HG03469 (cell line): ENCODE data around the gene TUBB8B.
A peak's percentile ranks its signal among the peaks of the same experiment; 100 is the strongest.
"Not testable (repeated sequence)": the region's sequence is repeated elsewhere in the genome, so short reads cannot be mapped to it uniquely, and the experiment has no call there.

Experiments used
- ATAC-seq: cut with Tn5 transposase; IDR thresholded peaks from one replicate; pipeline ENCODE4 v1.9.1; 2021; ENCODE audit warnings: mild to moderate bottlenecking, moderate library complexity, moderate number of reproducible peaks; ENCODE audit not compliant: unreplicated experiment

TUBB8B gene

DNA sequence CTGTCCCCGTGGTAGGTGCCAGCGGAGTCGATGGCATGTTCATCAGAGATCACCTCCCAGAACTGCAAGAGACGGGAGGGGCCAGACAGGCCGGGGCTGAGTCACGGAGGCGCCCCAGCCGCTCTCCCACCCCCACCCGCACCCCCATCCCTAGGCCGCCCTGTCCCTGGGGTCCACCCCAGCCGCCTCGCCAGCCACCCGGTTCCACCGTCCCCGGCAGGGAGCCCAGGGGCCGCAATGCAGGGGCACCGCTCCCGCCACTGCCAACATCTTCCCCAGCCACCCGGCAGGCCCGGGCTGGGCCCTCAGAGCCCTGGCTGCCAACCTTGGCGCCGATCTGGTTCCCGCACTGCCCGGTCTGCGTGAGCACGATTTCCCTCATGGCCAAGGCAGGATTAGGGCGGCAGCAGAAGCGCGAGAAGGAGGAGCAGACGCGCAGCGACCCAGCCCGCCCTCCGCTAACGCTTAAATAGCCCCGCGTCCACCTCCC is at the start of gene TUBB8B:
TUBB8B (minus strand) TSS at position 440 of the 490 bp plus-strand sequence; CDS start at position 382, 58 bp downstream.
- not testable (repeated sequence) for ATAC-seq

DNA sequence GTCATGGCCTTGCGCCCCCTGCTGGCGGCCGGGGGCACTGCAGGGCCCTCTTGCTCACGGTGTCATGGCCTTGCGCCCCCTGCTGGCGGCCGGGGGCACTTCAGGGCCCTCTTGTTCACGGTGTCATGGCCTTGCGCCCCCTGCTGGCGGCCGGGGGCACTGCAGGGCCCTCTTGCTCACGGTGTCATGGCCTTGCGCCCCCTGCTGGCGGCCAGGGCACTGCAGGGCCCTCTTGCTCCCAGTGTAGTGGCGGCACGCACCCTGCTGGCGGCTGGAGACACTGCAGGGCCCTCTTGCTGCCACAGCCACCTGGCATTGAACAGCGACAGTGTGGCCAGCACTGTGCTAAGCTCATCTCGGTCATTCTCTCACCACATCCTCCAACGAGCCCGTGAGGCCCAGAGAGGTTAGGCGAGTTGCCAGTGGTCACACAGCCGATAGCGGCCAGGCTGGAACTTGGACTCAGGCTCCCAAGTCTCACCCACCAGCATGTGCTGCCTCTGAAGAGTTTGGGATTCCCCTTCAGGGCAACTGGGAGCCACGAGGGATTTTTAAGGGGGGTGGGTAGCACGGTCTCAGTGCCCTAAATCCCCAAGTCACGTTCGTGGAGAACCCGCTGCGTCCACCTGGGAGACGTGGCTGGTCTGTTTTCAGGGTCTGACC is 48.0 kb upstream of the TUBB8B start:
- ATAC-seq = peak; percentile 96

DNA sequence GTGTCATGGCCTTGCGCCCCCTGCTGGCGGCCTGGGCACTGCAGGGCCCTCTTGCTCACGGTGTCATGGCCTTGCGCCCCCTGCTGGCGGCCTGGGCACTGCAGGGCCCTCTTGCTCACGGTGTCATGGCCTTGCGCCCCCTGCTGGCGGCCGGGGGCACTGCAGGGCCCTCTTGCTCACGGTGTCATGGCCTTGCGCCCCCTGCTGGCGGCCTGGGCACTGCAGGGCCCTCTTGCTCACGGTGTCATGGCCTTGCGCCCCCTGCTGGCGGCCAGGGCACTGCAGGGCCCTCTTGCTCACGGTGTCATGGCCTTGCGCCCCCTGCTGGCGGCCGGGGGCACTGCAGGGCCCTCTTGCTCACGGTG is 47.3 kb upstream of the TUBB8B start:
- ATAC-seq = not testable (repeated sequence)

DNA sequence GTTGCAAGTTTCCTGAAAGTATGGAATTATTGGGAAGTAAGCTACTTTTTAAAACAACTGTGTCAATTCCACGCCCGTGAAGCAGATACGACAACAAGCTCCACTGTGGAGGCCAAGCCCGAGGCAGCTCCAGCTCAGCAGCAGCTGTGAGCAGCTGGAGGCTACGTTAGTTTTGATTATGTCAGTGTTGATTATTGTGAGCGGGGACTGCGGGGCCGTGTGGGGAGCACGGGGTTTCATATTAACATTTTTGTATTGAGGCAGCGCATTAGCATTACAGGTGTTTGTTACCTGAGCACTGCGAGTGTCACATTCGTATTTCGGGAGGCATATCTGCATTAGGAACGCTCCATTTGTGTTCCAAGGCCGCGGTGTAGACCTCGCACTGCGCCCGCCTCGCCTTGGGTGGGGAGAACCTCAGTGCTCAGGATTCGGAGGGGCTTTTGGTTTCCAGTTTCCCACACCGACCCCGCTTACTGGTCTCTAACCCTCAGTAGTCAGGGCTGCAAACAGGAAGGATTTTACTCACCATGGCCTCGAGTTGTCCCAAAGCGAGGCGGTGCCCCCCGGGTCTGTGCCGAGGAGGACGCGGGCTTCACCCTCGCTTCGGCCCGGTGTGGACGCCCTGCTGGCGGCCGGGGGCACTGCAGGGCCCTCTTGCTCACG is 46.8 kb upstream of the TUBB8B start:
- ATAC-seq = not testable (repeated sequence)

DNA sequence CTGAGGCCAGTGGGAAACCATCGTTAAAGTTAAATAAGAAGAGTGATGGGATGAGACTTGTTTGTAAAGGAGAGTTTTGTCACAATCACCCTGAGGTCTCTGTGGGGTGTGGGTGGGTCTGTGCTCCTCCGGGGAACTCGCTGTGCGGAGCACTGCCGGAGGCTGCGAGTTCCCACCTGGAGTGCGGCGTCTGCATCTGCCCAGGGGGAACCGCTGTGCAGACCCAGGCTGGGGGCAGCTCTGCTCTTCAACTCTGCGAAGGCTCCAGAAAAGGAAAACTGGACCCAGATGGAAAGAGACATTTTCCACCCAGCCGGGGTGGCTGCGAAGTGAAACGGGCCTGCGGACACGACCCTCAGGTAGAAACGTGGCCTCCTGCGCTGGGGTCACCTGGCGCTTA is 46.2 kb upstream of the TUBB8B start:
- not testable (repeated sequence) for ATAC-seq

DNA sequence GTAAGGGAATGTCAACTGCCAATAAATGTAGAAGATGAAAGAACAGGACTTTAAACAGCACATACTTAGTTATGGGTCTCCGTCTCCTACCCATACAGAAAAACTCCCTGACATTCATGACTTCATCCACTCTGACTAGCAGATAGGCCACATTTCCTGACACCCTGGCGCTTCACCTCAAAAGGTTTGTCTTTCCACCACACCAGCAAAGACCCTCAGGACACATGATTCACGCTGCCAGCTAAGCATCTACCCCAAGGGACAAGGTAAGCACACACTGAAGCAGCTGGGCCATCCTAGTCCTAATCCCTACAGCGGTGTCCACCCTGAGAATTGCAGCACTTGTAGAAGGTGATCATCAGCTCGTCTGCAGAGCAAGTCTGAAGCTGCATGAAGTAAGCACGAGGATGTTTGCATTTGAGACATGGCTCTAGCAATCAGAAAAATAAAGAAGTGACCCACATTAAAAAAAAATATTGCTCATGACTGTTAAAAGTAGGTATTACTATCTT is 44.5 kb upstream of the TUBB8B start:
- not testable (repeated sequence) for ATAC-seq

DNA sequence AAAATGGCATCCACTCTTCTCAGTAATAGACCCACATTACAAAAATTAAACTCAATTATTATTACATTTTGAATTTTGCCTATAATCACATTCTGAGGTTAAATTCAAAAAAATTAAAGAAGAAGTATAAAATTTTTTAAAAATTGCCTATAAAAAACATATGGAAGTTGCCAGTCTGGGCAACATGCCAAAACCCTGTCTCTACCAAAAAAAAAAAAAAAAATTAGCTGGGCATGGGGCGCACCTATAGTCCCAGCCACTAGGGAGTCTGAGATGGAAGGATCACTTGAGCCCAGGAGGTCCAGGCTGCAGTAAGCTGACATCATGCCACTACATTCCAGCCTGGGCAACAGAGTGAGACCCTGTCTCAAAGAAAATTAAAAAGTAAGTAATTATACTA is 42.1 kb upstream of the TUBB8B start:
- not testable (repeated sequence) for ATAC-seq

DNA sequence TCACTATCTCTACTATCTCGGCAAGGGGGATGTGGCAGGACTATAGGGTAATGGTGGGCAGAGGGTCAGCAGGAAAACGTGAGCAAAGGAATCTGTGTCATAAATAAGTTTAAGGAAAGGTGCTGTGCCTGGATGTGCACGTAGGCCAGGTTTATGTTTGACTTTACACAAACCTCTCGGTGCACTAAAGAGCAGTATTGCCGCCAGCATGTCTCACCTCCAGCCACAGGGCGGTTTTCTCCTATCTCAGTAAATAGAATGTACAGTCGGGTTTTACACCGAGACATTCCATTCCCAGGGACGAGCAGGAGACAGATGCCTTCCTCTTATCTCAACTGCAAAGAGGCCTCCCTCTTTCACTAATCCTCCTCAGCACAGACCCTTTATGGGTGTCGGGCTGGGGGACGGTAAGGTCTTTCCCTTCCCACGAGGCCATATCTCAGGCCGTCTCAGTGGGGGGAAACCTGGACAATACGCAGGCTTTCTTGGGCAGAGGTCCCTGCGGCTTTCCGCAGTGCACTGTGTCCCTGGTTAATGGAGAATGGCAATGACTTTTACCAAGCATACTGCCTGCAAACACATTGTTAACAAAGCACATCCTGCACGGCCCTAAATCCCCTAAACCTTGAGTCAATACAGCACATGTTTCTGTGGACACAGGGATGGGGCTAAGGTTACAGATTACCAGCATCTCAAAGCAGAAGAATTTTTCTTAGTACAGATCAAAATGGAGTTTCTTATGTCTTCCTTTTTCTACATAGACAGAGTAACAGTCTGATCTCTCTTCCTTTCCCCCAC is 41.2 kb upstream of the TUBB8B start:
- ATAC-seq = not testable (repeated sequence)

DNA sequence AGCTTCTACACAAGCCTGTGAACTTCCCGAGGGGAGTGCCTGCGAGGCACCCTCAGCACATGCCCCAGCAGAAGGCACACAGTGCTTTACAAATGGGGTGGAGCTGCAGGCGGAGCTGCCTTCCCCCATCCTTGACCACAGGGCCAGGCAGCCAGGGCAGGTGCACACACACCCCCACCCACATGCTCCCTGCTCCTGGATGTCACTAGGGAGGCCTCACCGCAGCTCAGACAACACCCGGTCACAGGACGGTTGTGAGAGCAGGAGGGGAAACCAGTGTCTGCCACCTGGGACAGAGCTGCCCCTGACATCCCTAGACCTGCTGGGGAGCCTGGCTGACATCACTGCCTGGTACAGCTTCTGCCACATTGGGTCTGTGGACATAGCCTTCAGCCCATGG is 39.7 kb upstream of the TUBB8B start:
- ATAC-seq = not testable (repeated sequence)

DNA sequence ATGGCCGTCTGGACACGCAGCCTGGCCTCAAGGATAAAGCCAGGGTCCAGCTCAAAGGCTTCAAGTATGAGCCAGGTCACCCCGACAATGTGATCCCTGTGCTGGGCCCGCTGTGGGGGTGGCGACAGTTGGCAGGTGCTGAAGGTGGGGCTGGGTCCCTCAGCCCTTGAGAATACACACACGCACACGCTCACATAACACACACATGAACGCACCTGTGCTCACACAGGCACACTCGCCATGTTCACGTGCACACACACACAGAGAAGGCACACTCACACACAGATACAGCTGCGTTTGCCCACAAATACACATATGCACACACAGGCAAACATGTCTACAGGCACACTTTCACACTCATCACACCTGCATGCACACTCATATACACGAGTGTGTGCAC is 35.4 kb upstream of the TUBB8B start:
- ATAC-seq = not testable (repeated sequence)

DNA sequence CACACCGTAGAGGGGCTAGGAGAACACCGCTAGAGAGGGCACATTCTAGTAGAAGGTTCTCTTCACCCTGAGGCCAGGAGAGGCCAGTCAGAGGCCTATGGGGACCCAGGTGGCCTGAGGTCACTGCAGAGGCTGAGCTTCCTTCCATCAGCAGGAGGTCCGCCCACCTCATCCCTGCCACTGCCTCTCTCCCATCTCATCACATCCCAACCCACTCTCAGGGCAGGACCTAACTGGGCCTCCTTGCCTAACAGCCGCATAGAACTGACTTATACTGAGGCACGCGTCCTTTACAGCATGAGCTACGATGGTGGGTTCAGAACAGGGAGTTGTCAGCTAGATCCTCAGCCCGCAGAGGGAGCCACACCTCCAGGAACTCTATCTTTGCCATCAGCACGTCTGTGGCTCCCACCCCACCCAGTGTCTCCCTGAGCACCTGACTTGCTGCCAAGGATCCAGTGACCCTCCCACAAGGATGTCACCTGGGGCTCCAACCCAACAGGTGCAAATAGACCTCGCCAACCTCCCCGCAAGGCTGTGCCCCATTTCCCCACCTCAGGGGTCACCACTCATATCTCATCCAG is 33.3 kb upstream of the TUBB8B start:
- ATAC-seq = not testable (repeated sequence)

DNA sequence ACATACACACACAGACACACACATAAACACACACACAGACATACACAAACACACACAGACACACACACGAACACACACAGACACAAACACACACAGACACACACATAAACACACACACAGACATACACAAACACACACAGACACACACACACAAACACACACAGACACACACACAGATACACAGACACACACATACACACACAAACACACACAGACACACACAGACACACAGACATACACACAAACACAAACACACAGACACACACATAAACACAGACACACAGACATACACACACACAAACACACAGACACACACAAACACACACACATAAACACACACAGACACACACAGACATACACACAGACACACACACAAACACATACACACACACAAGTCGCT is 31.5 kb upstream of the TUBB8B start:
- not testable (repeated sequence) for ATAC-seq

DNA sequence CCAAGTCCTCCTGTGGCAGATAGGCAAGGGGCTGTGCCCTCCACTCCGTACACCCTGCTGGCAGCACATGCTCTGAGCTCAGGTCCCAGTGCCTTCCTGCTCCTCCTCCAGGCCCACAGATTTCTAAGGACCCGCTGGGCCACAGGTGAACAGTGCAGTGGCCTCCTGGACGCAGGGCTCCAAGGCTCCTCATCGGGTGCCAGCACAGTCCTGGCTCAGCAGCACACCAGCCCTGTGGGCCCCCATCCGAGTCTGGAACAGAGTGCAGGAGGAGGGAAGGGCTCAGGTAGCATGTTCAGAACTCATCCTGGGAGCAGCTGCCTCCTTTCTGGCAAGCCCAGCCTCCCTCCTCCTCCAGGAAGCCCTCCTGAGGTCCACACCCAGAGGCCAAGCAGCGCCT is 30.8 kb upstream of the TUBB8B start:
- not testable (repeated sequence) for ATAC-seq

DNA sequence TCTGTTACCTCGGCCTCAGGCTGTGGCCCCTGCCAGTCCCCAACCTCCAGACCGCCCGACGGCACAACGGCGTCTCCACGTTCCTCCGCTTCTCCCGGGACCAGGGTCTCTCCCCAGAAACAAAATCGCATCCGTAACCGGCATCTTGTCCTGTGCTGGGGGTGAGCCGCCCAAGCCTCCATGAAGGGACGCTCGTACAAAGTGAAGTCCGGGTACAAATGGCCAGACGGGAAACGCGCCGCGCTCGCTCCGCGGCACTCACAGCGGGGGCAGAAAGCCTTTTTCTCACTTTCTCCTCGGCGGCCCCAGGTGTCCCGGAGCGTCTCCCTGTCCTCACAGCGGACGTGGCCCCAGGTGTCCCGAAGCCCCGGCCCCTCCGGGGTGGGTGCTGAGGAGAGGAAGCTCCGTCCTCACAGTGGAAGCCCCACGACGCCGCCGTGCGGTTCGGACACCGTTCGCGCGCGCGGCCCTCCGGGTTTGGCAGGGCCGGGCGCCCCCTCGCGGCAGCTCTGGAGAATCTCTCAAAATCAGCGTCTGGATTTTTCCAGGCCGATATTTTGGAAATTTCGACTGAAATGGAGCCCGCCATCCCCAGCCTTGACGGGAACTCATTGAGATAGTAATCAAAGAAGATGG is 26.2 kb upstream of the TUBB8B start:
- not testable (repeated sequence) for ATAC-seq

DNA sequence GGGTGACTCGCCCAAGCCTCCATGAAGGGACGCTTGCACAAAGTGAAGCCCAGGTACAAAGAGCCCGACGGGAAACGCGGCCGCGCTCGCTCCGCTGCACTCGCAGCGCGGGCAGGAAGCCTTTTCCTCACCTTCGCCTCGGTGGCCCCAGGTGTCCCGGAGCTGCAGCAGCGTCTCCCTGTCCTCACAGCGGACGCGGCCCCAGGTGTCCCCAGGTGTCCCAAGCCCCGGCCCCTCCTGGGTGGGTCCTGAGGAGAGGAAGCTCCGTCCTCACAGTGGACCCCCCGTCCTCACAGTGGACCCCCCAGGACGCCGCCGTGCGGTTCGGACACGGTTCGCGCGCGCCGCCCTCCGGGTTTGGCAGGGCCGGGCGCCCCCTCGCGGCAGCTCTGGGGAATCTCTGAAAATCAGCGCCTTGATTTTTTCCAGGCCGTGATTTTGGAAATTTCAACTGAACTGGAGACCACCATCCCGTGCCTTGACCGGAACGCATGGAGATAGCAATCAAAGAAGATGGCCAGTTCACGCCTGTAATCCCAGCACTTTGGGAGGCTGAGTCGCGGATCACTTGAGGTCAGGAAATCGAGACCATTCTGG is 23.9 kb upstream of the TUBB8B start:
- not testable (repeated sequence) for ATAC-seq

DNA sequence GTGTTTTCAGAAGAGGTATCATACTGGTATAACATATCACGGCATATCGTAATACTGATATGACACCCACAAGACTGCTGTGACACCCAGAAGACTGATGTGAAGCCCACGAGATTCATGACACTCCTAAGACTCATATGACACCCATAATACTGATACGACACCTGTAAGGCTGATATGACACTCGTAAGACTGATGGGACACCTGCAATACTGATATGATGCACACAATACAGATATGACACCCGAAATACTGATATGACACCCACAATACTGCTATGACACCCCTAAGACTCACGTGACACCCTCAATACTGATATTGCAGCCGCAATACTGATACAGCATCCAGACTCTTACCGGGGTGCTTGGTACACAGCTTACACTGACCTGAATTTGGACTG is 18.3 kb upstream of the TUBB8B start:
- ATAC-seq = not testable (repeated sequence)

DNA sequence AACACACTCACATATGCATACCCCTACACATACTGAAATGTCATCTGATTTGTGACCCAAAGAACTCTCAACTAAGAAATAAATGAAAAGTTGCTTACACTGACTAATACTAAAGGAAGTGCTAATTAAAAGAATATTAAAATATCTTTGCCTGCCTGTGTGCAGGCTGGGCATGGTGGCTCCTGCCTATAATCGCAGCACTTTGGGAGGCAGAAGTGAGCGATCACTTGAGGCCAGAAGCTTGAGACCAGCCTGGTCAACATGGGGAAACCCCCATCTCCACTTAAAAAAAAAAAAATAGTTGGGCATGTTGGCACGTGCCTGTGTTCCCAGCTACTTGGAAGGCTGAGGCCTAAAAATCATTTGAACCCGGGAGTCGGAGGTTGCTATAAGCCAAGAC is 14.9 kb upstream of the TUBB8B start:
- ATAC-seq = not testable (repeated sequence)

DNA sequence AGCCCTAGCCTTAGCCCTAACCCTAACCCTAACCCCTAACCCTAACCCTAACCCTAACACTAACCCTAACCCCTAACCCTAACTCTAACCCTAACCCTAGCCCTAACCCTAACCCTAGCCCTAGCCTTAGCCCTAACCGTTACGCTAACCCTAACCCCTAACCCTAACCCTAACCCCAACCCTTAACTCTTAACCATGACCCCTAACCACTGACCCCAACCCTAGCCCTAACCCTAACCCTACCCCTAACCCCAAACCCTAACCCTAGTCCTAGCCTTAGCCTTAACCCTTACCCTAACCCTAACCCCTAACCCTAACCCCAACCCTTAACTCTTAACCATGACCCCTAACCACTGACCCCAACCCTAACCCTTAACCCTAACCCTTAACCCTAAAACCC is 14.2 kb upstream of the TUBB8B start:
- not testable (repeated sequence) for ATAC-seq

DNA sequence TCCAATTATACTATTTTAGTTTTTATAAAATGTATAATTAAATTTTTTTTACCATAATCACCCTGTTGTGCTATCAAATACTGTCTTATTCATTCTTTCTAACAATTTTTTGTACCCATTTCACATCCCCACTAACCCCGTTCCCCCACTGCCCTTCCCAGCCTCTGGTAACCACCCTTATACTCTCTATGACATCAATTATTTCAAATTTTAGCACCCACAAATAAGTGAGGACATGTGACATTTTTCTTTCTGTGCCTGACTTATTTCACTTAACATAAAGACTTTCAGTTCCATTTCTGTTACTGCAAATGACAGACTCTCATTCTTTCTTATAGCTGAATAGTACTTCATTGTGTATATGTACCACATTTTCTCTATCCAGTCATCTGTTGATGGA is 5.0 kb upstream of the TUBB8B start:
- ATAC-seq = not testable (repeated sequence)

DNA sequence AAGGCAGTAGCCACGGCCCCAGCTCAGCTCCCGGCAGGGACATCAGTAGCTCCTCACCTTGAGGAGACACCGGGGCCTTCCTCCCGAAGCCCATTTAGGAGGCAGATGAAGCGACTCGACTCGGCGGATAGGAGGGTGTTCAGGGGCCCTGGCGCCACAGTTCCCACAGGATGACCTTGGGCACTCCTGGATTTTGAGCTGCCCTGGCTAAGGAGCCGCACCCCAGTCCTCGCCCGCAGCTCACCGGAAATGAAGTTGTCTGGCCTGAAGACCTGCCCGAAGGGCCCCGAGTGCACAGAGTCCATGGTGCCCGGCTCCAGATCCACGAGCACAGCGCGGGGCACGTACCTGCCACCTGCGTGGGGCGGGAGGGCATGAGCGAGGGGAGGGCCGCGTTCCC is 719 bp downstream of the TUBB8B start:
- ATAC-seq = not testable (repeated sequence)
